Stimulated activated naive B cell treated with anti-CD40 and anti-IgM and Interleukin-4, amounts not matched to agents 10 μg/mL and 1 μg/mL and 100 μg/mL, for 72 hours (primary cell): Measurements from ENCODE around the gene NUFIP2.
A peak's percentile ranks its signal among the peaks of the same experiment; 100 is the strongest.

Source experiments
- ATAC-seq, 2 donors: fragments of 150-1000 bp; cut with Tn5 transposase; replicated peaks; 2 replicates each; pipeline ENCODE4 v1.10.0; 2021; ENCODE audit warnings: moderate library complexity in 1 of 2
- DNase-seq: peaks from one replicate; pipeline ENCODE4 v3.0.0; 2021
- H3K27ac Mint-ChIP-seq: one replicate; pipeline ENCODE4 v1.8.0; 2022; ENCODE audit warnings: mild to moderate bottlenecking, mixed read lengths
- H3K27me3 Mint-ChIP-seq, 2 donors: one replicate each; pipeline ENCODE4 v1.8.0; 2022; ENCODE audit warnings: mixed read lengths in 2 of 2
- H3K36me3 Mint-ChIP-seq, 2 donors: one replicate each; pipeline ENCODE4 v1.8.0; 2022; ENCODE audit warnings: mixed read lengths in 2 of 2, mild to moderate bottlenecking in 1 of 2
- H3K4me1 Mint-ChIP-seq, 2 donors: one replicate each; pipeline ENCODE4 v1.8.0; 2022; ENCODE audit warnings: mixed read lengths in 2 of 2, mild to moderate bottlenecking in 1 of 2
- H3K4me3 Mint-ChIP-seq, 2 donors: one replicate each; pipeline ENCODE4 v1.8.0; 2022; ENCODE audit warnings: mild to moderate bottlenecking in 2 of 2, mixed read lengths in 2 of 2, moderate library complexity in 1 of 2
- H3K9me3 Mint-ChIP-seq, 2 donors: one replicate each; pipeline ENCODE4 v1.8.0; 2022; ENCODE audit warnings: mixed read lengths in 2 of 2, mild to moderate bottlenecking in 1 of 2

NUFIP2 gene

GRCh38 chr17:29255926-29256522 lies 37.9 kb downstream of the NUFIP2 start:
- DNase-seq (no peak), ATAC-seq (no peak)
- no peaks in the 10 kb centered on the region for H3K9me3 Mint-ChIP-seq
- H3K36me3 Mint-ChIP-seq = peaks cover 9 to 16% of the 10 kb centered on the region in 2 donors
- peak overlapping the region; percentile 20 for H3K27ac Mint-ChIP-seq
- peaks cover 7 to 18% of the 10 kb centered on the region in 2 donors for H3K4me1 Mint-ChIP-seq
- no peaks in the 10 kb centered on the region for H3K27me3 Mint-ChIP-seq
- H3K4me3 Mint-ChIP-seq = no peak overlapping the region

- DNase-seq = no peak
- no peak for ATAC-seq
- no peaks in the 10 kb centered on the region for H3K9me3 Mint-ChIP-seq
- peaks cover 7 to 18% of the 10 kb centered on the region in 2 donors for H3K4me1 Mint-ChIP-seq
- no peak overlapping the region for H3K4me3 Mint-ChIP-seq
- peak overlapping the region; percentile 2 for H3K27ac Mint-ChIP-seq
- peaks cover 5 to 11% of the 10 kb centered on the region in 2 donors for H3K36me3 Mint-ChIP-seq
- H3K27me3 Mint-ChIP-seq = no peaks in the 10 kb centered on the region
Observed at GRCh38 chr17:29253037-29253436, 40.9 kb downstream of the NUFIP2 start.

- H3K27ac Mint-ChIP-seq = no peak overlapping the region
- DNase-seq = no peak
- peaks cover 6 to 11% of the 10 kb centered on the region in 2 donors for H3K36me3 Mint-ChIP-seq
- no peak overlapping the region for H3K4me3 Mint-ChIP-seq
- peak in 1 of 2 donors; percentile 23 for ATAC-seq
- H3K4me1 Mint-ChIP-seq = peaks cover 9 to 15% of the 10 kb centered on the region in 2 donors
- no peaks in the 10 kb centered on the region for H3K9me3 Mint-ChIP-seq
- no peaks in the 10 kb centered on the region for H3K27me3 Mint-ChIP-seq
Observed at GRCh38 chr17:29252101-29252791, 41.7 kb downstream of the NUFIP2 start.

- Mint-ChIP-seq H3K27ac (no peak overlapping the region), H3K9me3 (no peaks in the 10 kb centered on the region), H3K4me3 (no peak overlapping the region), H3K27me3 (no peaks in the 10 kb centered on the region), H3K36me3 (peaks cover 1 to 9% of the 10 kb centered on the region in 2 donors), H3K4me1 (peaks cover 8 to 21% of the 10 kb centered on the region in 2 donors)
- ATAC-seq = no peak
- no peak for DNase-seq
Observed at GRCh38 chr17:29251184-29251583, 42.8 kb downstream of the NUFIP2 start.

DNA sequence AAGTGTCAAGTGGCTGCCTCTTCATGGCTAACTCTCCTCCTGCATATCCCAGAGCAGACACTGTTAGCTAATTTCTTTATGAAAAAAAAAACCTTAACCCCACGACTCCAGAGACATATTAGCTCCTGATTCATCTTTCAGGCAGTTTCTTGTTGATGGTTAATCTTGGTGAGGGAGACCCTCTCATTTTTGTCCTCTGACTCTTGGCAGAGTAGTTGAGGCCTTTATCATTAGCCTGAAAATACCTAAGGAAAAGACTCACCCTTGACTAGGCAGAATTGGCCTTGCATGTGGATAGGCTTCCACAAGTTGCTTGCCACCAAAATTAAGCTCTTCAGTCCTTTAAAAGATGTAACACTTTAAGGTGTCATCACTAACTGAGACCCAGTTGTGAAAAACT lies 43.3 kb downstream of the NUFIP2 start:
- H3K27me3 Mint-ChIP-seq = no peaks in the 10 kb centered on the region
- no peaks in the 10 kb centered on the region for H3K9me3 Mint-ChIP-seq
- H3K27ac Mint-ChIP-seq = no peak overlapping the region
- ATAC-seq = no peak
- peaks cover 1 to 9% of the 10 kb centered on the region in 2 donors for H3K36me3 Mint-ChIP-seq
- no peak overlapping the region for H3K4me3 Mint-ChIP-seq
- DNase-seq = no peak
- H3K4me1 Mint-ChIP-seq = peaks cover 8 to 21% of the 10 kb centered on the region in 2 donors

DNA sequence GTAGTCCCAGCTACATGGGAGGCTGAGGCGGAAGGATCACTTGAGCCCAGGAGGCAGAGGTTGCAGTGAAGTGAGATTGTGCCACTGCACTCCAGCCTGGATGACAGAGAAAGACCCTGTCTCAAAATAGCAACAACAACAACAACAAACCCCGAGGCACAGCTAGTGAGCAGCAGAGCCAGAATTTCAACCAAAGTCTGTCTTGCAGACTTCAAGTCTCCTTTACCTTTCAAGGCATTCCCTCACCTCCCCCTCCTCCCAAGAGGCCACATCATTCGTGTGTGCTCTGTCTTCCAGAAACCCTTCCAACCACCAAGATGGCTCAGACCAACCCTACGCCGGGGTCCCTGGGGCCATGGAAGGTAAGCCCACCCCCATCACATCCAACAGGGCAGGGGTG lies 45.1 kb downstream of the NUFIP2 start:
- Mint-ChIP-seq H3K36me3 (peaks cover 1 to 4% of the 10 kb centered on the region in 2 donors), H3K4me1 (peaks cover 8 to 21% of the 10 kb centered on the region in 2 donors), H3K9me3 (no peaks in the 10 kb centered on the region), H3K4me3 (no peak overlapping the region), H3K27me3 (no peaks in the 10 kb centered on the region), H3K27ac (no peak overlapping the region)
- DNase-seq = no peak
- ATAC-seq = no peak

DNA sequence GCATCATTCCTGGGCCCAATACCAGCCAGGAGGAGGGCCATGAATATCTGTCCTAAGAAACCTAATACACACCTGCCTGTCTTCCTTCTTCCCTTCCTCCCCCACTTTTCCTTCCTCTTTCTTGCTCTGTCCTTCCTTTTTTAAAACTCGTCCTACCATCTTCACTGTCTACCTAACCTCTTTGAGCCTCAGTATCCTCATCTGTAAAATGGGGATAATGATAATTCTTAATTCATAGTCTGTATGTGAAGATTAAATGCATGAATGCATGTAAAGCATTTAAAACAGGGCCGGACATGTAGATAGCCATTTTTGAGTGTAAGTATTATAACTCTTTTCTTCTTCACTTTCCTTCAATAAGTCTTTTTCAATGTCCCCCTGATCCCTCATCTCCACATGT lies 46.7 kb downstream of the NUFIP2 start:
- H3K9me3 Mint-ChIP-seq = no peaks in the 10 kb centered on the region
- no peak overlapping the region for H3K4me3 Mint-ChIP-seq
- ATAC-seq (no peak), DNase-seq (no peak)
- H3K27me3 Mint-ChIP-seq = no peaks in the 10 kb centered on the region
- H3K27ac Mint-ChIP-seq = no peak overlapping the region
- H3K4me1 Mint-ChIP-seq = peaks cover 8 to 20% of the 10 kb centered on the region in 2 donors
- peaks cover 1 to 4% of the 10 kb centered on the region in 2 donors for H3K36me3 Mint-ChIP-seq

DNA sequence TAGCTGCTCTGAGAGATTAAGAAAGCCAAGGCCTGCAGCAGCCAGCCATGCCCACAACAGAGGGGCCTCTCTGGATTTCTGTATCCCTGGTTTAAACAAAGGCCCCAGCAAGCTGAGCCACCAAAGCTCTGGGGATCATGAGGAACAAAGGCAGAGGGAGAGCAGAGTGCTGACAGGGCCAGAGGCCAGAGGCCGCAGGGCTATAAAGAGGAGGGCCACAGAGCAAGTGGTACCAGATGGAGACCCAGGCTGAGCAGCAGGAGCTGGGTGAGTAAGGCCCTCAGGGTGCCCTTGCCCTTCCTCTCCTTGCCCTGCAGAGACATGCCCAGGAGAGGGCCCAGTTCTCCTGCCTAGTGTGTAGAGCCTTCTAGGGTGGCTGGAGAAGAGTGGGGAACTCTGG lies 47.3 kb downstream of the NUFIP2 start, which contains the start of gene CRYBA1:
Gene CRYBA1, plus strand, starts transcription at position 232 of the 400 bp plus-strand sequence. Its CDS starts 5 bp downstream, at position 237.
- ATAC-seq (no peak), DNase-seq (no peak)
- peaks cover 4 to 14% of the 10 kb centered on the region in 2 donors for H3K4me1 Mint-ChIP-seq
- H3K9me3 Mint-ChIP-seq = no peaks in the 10 kb centered on the region
- H3K27ac Mint-ChIP-seq = no peak within 1 kb of the TSS
- no peaks in the 10 kb centered on the region for H3K27me3 Mint-ChIP-seq
- H3K4me3 Mint-ChIP-seq = no peak within 1 kb of the TSS
- H3K36me3 Mint-ChIP-seq = peaks cover 0 to 1% of the 10 kb centered on the region in 2 donors

GRCh38 chr17:29245401-29245800 lies 48.5 kb downstream of the NUFIP2 start:
- Mint-ChIP-seq H3K9me3 (no peaks in the 10 kb centered on the region), H3K27me3 (no peaks in the 10 kb centered on the region), H3K27ac (no peak overlapping the region), H3K4me1 (peaks cover 4 to 11% of the 10 kb centered on the region in 2 donors), H3K36me3 (peaks cover 0 to 1% of the 10 kb centered on the region in 2 donors), H3K4me3 (no peak overlapping the region)
- DNase-seq = no peak
- no peak for ATAC-seq

GRCh38 chr17:29243792-29244191 lies 50.2 kb downstream of the NUFIP2 start:
- Mint-ChIP-seq H3K9me3 (no peaks in the 10 kb centered on the region), H3K36me3 (peaks cover 0 to 1% of the 10 kb centered on the region in 2 donors), H3K4me3 (no peak overlapping the region), H3K27ac (no peak overlapping the region), H3K27me3 (no peaks in the 10 kb centered on the region), H3K4me1 (peaks cover 4 to 11% of the 10 kb centered on the region in 2 donors)
- no peak for DNase-seq
- no peak for ATAC-seq

- no peak overlapping the region for H3K27ac Mint-ChIP-seq
- peaks cover 4 to 11% of the 10 kb centered on the region in 2 donors for H3K4me1 Mint-ChIP-seq
- ATAC-seq (no peak), DNase-seq (no peak)
- no peak overlapping the region for H3K4me3 Mint-ChIP-seq
- no peaks in the 10 kb centered on the region for H3K27me3 Mint-ChIP-seq
- peaks cover 0 to 1% of the 10 kb centered on the region in 2 donors for H3K36me3 Mint-ChIP-seq
- no peaks in the 10 kb centered on the region for H3K9me3 Mint-ChIP-seq
Observed at GRCh38 chr17:29242790-29243189, 51.2 kb downstream of the NUFIP2 start.

- H3K4me1 Mint-ChIP-seq = peaks cover 0 to 7% of the 10 kb centered on the region in 2 donors
- H3K36me3 Mint-ChIP-seq = peaks cover 0 to 3% of the 10 kb centered on the region in 2 donors
- no peaks in the 10 kb centered on the region for H3K27me3 Mint-ChIP-seq
- DNase-seq = no peak
- no peak for ATAC-seq
- no peaks in the 10 kb centered on the region for H3K9me3 Mint-ChIP-seq
- H3K4me3 Mint-ChIP-seq = no peak overlapping the region
- H3K27ac Mint-ChIP-seq = no peak overlapping the region
Observed at GRCh38 chr17:29242051-29242450, 51.9 kb downstream of the NUFIP2 start.

GRCh38 chr17:29240968-29241963 lies 52.7 kb downstream of the NUFIP2 start:
- no peak for ATAC-seq
- no peak overlapping the region for H3K4me3 Mint-ChIP-seq

GRCh38 chr17:29240477-29240876 lies 53.5 kb downstream of the NUFIP2 start:
- Mint-ChIP-seq H3K4me1 (no peaks in the 10 kb centered on the region), H3K4me3 (no peak overlapping the region), H3K36me3 (peaks cover 0 to 3% of the 10 kb centered on the region in 2 donors), H3K9me3 (no peaks in the 10 kb centered on the region), H3K27ac (no peak overlapping the region), H3K27me3 (no peaks in the 10 kb centered on the region)
- ATAC-seq = no peak
- DNase-seq = no peak

More at GRCh38 chr17:29240968-29241963, 52.7 kb downstream of the NUFIP2 start:
- no peak for DNase-seq
- peaks cover 0 to 3% of the 10 kb centered on the region in 2 donors for H3K36me3 Mint-ChIP-seq
- no peaks in the 10 kb centered on the region for H3K9me3 Mint-ChIP-seq
- H3K4me1 Mint-ChIP-seq = no peaks in the 10 kb centered on the region
- no peaks in the 10 kb centered on the region for H3K27me3 Mint-ChIP-seq
- no peak overlapping the region for H3K27ac Mint-ChIP-seq
